22Rv1 (cell line): ENCODE measurements around the gene DDX42.

ENCODE experiments used
- ZFX ChIP-seq: fragments of 450-650 bp; IDR thresholded peaks from 2 replicates; pipeline ENCODE4 v1.6.1; 2017; ENCODE audit warnings: antibody characterized with exemption, borderline replicate concordance
- TF ChIP-seq, protein P1 (sequence below): fragments of 450-650 bp; IDR thresholded peaks from 2 replicates; pipeline ENCODE4 v1.5.1; 2017; ENCODE audit warnings: mild to moderate bottlenecking

DNA sequence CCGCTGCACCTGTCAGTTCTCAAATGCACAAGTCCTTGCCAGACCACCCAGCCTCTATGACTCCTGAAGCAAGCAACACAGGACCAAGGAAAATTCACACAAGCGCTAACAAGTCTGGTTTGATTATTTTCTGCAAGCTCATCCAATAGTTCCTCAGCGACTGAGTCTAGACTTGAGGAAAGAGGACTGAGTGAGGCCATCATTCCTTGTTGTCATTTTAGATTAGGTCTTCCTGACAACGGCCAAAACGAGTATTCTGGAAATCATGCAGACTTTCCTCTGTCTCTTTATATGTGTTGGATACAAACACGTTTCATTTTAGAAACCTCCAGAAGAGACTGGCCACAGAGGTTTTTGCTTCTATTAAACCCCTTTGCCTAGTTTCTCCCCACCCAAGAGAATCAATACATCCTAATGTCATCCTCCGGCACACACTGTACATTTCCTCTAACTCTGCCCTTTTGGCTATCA, 1.1 kb upstream of the DDX42 start:
- TF ChIP-seq, protein P1, sequence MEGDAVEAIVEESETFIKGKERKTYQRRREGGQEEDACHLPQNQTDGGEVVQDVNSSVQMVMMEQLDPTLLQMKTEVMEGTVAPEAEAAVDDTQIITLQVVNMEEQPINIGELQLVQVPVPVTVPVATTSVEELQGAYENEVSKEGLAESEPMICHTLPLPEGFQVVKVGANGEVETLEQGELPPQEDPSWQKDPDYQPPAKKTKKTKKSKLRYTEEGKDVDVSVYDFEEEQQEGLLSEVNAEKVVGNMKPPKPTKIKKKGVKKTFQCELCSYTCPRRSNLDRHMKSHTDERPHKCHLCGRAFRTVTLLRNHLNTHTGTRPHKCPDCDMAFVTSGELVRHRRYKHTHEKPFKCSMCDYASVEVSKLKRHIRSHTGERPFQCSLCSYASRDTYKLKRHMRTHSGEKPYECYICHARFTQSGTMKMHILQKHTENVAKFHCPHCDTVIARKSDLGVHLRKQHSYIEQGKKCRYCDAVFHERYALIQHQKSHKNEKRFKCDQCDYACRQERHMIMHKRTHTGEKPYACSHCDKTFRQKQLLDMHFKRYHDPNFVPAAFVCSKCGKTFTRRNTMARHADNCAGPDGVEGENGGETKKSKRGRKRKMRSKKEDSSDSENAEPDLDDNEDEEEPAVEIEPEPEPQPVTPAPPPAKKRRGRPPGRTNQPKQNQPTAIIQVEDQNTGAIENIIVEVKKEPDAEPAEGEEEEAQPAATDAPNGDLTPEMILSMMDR, result no peak
- TF ChIP-seq ZFX, result no peak
